ENCODE measurements around the gene VAV3. TPM values are rescaled to one million over a fixed set of nuclear protein-coding genes. Genes with fewer than 3 reads are reported as not detected.
"Not testable (repeated sequence)": the region's sequence is repeated elsewhere in the genome, so short reads cannot be mapped to it uniquely, and the experiment has no call there.

The VAV3 gene
- total RNA-seq, 1 donor: 41.1 TPM

- Histone ChIP-seq H3K4me3 (ENCODE audit: low read length) (no peak overlapping the region), H3K9me3 (ENCODE audit: low read depth, low read length) (no peaks in the 10 kb centered on the region), H3K27me3 (ENCODE audit: insufficient read depth, low read length) (no peaks in the 10 kb centered on the region), H3K4me1 (ENCODE audit: insufficient read depth, low read length) (peaks cover 35% of the 10 kb centered on the region)
These were observed 69.4 kb downstream of the VAV3 start for GRCh38 chr1:107895403-107896191.

GRCh38 chr1:107894605-107895004, 70.4 kb downstream of the VAV3 start:
- H3K9me3 ChIP-seq (ENCODE audit: low read depth, low read length): no peaks in the 10 kb centered on the region
- peaks cover 33% of the 10 kb centered on the region for H3K4me1 ChIP-seq (ENCODE audit: insufficient read depth, low read length)
- H3K4me3 ChIP-seq (ENCODE audit: low read length): no peak overlapping the region
- no peaks in the 10 kb centered on the region for H3K27me3 ChIP-seq (ENCODE audit: insufficient read depth, low read length)

DNA sequence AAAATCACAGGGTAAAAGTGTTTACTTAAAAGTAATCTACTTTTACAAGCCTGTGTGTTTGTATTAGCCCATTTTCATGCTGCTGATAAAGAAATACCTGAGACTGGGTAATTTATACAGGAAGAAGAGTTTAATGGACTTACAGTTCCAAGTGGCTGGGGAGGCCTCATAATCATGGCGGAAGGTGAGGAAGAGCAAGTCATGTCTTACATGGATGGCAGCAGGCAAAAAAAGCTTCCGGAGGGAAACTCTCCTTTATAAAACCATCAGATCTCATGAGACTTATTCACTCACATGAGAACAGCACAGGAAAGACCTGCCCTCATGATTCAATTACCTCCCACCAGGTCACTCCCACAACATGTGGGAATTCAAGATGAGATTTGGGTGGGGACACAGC, 71.6 kb downstream of the VAV3 start:
- not testable (repeated sequence) for H3K27me3 ChIP-seq (ENCODE audit: insufficient read depth, low read length); H3K4me3 ChIP-seq (ENCODE audit: low read length); H3K9me3 ChIP-seq (ENCODE audit: low read depth, low read length)
- H3K4me1 ChIP-seq (ENCODE audit: insufficient read depth, low read length): peaks cover 29% of the 10 kb centered on the region

GRCh38 chr1:107889524-107889923, 75.5 kb downstream of the VAV3 start:
- H3K9me3 ChIP-seq (ENCODE audit: low read depth, low read length): no peaks in the 10 kb centered on the region
- H3K4me3 ChIP-seq (ENCODE audit: low read length): no peak overlapping the region
- no peaks in the 10 kb centered on the region for H3K27me3 ChIP-seq (ENCODE audit: insufficient read depth, low read length)
- H3K4me1 ChIP-seq (ENCODE audit: insufficient read depth, low read length): peaks cover 3% of the 10 kb centered on the region

DNA sequence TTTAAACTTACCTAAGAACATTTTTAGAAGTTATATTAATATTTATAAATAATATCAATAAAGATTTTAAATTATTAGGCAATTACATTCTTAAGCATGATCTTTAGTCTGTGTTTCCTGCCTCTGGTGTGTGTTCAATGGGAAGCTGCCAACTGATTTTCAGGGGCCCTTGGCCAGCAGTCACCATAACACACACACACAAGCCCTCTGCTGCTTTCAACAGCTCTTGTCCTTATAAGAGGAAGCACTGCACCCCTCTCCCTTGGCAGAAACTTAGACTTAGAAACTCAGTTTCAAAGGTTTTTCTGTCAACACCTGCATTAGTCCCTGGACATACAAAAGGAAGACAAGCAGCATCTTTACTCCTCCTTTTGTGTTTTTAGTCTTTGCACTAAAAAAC, 81.4 kb downstream of the VAV3 start:
- Histone ChIP-seq H3K4me1 (ENCODE audit: insufficient read depth, low read length) (peaks cover 15% of the 10 kb centered on the region), H3K27me3 (ENCODE audit: insufficient read depth, low read length) (no peaks in the 10 kb centered on the region), H3K9me3 (ENCODE audit: low read depth, low read length) (no peaks in the 10 kb centered on the region), H3K4me3 (ENCODE audit: low read length) (no peak overlapping the region)

DNA sequence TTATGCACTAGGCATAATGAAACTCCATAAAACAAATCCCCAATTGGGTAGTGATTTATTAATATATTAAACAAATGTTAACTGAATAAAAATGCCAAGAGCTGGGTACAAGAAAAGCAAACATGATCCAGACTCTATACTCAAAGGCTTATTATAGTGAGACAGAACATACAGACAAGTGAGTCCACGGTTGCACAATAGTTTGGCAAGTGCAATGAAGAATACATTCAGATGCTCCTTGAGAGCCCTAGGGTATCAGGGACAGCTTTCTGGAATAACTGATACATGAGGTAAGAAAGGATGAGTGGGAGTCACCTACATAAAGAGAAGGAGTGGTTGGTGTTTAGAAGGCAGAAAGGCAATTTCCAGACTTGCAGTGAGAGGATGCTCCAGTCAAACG, 85.1 kb downstream of the VAV3 start:
- Histone ChIP-seq H3K4me1 (ENCODE audit: insufficient read depth, low read length) (peaks cover 48% of the 10 kb centered on the region), H3K9me3 (ENCODE audit: low read depth, low read length) (no peaks in the 10 kb centered on the region), H3K4me3 (ENCODE audit: low read length) (no peak overlapping the region), H3K27me3 (ENCODE audit: insufficient read depth, low read length) (no peaks in the 10 kb centered on the region)

DNA sequence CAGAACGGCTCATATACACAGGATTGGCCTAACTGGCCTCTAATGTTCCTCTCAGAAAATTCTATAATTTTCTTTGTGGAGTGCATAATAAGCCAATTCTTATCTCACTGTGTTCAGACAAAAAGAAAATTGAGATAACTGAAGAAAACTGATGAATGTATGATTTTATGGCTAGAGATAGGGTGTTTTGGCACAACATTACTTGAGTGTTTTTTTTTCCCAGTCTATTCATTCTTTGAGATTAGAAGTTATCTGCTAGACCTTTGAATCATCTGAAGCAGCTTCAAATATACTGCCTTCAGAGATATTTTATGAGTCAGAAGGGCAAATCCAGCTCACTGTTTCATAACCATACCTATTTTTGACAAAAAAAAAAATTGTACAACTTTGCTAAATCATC, 85.6 kb downstream of the VAV3 start:
- no peaks in the 10 kb centered on the region for H3K9me3 ChIP-seq (ENCODE audit: low read depth, low read length)
- no peak overlapping the region for H3K4me3 ChIP-seq (ENCODE audit: low read length)
- H3K4me1 ChIP-seq (ENCODE audit: insufficient read depth, low read length): peaks cover 51% of the 10 kb centered on the region
- no peaks in the 10 kb centered on the region for H3K27me3 ChIP-seq (ENCODE audit: insufficient read depth, low read length)

GRCh38 chr1:107877745-107878144, 87.2 kb downstream of the VAV3 start:
- H3K4me3 ChIP-seq (ENCODE audit: low read length): no peak overlapping the region
- H3K4me1 ChIP-seq (ENCODE audit: insufficient read depth, low read length): peaks cover 55% of the 10 kb centered on the region
- no peaks in the 10 kb centered on the region for H3K9me3 ChIP-seq (ENCODE audit: low read depth, low read length)
- no peaks in the 10 kb centered on the region for H3K27me3 ChIP-seq (ENCODE audit: insufficient read depth, low read length)

DNA sequence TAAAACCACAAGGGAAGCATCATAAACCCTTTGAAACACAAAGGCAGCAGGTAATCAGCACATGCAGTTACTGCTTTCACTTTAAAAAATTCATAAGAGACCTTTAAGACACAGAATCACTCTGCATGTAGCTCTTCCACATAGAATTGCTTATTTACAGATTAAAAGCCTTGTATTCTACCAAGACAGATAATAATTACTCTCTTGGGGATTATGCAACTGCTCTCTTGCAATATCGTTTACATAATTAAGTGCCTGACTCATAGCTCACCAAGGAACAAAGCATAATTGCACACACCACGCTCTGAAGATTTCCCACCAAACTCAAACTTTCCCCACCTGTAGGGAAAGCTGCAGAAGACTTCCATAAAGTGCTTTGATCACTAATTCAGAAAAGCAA, 87.9 kb downstream of the VAV3 start:
- H3K4me3 ChIP-seq (ENCODE audit: low read length): no peak overlapping the region
- no peaks in the 10 kb centered on the region for H3K27me3 ChIP-seq (ENCODE audit: insufficient read depth, low read length)
- no peaks in the 10 kb centered on the region for H3K9me3 ChIP-seq (ENCODE audit: low read depth, low read length)
- peaks cover 55% of the 10 kb centered on the region for H3K4me1 ChIP-seq (ENCODE audit: insufficient read depth, low read length)

DNA sequence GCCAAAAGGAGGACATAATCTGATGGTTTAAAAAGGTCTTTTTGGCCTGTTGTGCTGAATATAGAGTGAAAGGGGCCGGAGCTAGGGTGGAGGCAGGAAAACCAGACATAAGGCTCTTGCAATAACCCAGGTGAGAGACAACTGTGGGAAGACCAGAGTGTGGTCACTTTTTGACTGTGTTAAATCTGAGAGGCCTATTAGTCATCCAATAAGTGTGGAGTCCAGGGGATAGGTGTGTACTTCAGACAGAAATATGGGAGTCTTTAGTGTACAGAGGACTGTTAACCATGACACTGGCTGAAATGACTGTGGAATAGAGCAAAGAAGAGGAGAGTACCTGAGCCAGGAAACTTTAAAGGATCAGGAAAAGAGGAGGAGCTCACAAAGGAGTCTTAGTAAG, 89.3 kb downstream of the VAV3 start:
- Histone ChIP-seq H3K9me3 (ENCODE audit: low read depth, low read length) (no peaks in the 10 kb centered on the region), H3K4me3 (ENCODE audit: low read length) (no peak overlapping the region), H3K4me1 (ENCODE audit: insufficient read depth, low read length) (peaks cover 67% of the 10 kb centered on the region), H3K27me3 (ENCODE audit: insufficient read depth, low read length) (no peaks in the 10 kb centered on the region)

DNA sequence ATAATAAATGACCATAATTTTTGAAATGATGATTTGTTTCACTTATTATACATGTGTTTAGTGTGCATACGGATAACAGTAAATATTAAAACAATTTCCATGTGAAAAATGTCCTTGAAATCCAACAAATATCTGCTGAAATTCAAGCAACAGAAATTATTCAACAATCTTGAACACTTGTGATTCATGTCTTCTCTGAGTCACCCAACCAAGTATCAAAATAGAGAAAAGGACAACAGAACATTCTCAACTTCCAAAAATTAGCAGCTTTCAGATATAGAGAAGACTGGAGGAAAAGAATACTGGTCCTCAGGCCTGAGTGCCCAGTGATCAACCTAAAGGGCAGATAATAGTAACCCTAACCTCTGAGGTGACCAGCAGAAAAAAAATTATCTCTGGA, 90.8 kb downstream of the VAV3 start:
- Histone ChIP-seq H3K4me1 (ENCODE audit: insufficient read depth, low read length) (peaks cover 66% of the 10 kb centered on the region), H3K27me3 (ENCODE audit: insufficient read depth, low read length) (no peaks in the 10 kb centered on the region), H3K9me3 (ENCODE audit: low read depth, low read length) (no peaks in the 10 kb centered on the region), H3K4me3 (ENCODE audit: low read length) (no peak overlapping the region)

GRCh38 chr1:107871687-107872395, 93.1 kb downstream of the VAV3 start:
- H3K9me3 ChIP-seq (ENCODE audit: low read depth, low read length): no peaks in the 10 kb centered on the region
- H3K27me3 ChIP-seq (ENCODE audit: insufficient read depth, low read length): no peaks in the 10 kb centered on the region
- H3K4me1 ChIP-seq (ENCODE audit: insufficient read depth, low read length): peaks cover 53% of the 10 kb centered on the region
- no peak overlapping the region for H3K4me3 ChIP-seq (ENCODE audit: low read length)

- Histone ChIP-seq H3K9me3 (ENCODE audit: low read depth, low read length) (no peaks in the 10 kb centered on the region), H3K4me3 (ENCODE audit: low read length) (no peak overlapping the region), H3K27me3 (ENCODE audit: insufficient read depth, low read length) (no peaks in the 10 kb centered on the region), H3K4me1 (ENCODE audit: insufficient read depth, low read length) (peaks cover 48% of the 10 kb centered on the region)
These were observed 93.7 kb downstream of the VAV3 start for GRCh38 chr1:107871259-107871658.

- no peaks in the 10 kb centered on the region for H3K9me3 ChIP-seq (ENCODE audit: low read depth, low read length)
- no peaks in the 10 kb centered on the region for H3K27me3 ChIP-seq (ENCODE audit: insufficient read depth, low read length)
- H3K4me1 ChIP-seq (ENCODE audit: insufficient read depth, low read length): peaks cover 45% of the 10 kb centered on the region
- no peak overlapping the region for H3K4me3 ChIP-seq (ENCODE audit: low read length)
These were observed 94.3 kb downstream of the VAV3 start for GRCh38 chr1:107870696-107871095.

GRCh38 chr1:107867897-107868296, 97.1 kb downstream of the VAV3 start:
- Histone ChIP-seq H3K4me1 (ENCODE audit: insufficient read depth, low read length) (peaks cover 42% of the 10 kb centered on the region), H3K4me3 (ENCODE audit: low read length) (no peak overlapping the region), H3K27me3 (ENCODE audit: insufficient read depth, low read length) (no peaks in the 10 kb centered on the region), H3K9me3 (ENCODE audit: low read depth, low read length) (no peaks in the 10 kb centered on the region)

DNA sequence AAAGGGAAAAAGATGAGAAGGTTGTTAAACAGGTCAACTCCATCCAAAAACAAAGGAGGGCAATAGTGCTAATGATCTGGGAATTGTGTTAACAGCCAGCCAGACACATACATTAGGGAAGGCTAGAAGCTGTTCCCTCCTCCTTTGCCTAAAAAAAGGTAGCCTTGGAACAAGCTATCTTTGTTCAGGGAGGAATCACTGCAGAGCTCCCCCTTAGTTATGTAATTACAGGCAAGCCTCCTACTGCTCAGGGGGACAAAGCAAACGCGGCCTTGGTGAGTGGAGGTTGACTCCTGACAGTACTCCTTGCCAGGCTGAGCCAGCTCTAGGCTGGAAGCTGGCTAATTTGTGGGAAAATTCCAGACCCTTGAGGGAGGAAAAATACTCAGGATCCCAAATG, 97.6 kb downstream of the VAV3 start:
- no peaks in the 10 kb centered on the region for H3K27me3 ChIP-seq (ENCODE audit: insufficient read depth, low read length)

More for the DNA sequence above, 97.6 kb downstream of the VAV3 start:
- no peak overlapping the region for H3K4me3 ChIP-seq (ENCODE audit: low read length)
- H3K4me1 ChIP-seq (ENCODE audit: insufficient read depth, low read length): peaks cover 42% of the 10 kb centered on the region
- no peaks in the 10 kb centered on the region for H3K9me3 ChIP-seq (ENCODE audit: low read depth, low read length)

Data from mononuclear cell (primary cell).